Endothelial cell of umbilical vein (primary cell): ENCODE results near the gene SLC22A6. TPM values are rescaled to one million over a fixed set of nuclear protein-coding genes. Genes with fewer than 3 reads are reported as not detected.

ENCODE experiments used
- BruUV-seq: library from RNA; stranded (reverse); fragments of 400-500 nt; replicated peaks from 2 replicates; lab custom pipeline; 2021; lab: Mats Ljungman, UMichigan
- CTCF ChIA-PET: fragments of 300-600, 350-600 bp; sonication (Branson Sonifier 250); formaldehyde crosslinking; loops from one replicate; lab custom pipeline; 2021; ENCODE audit warnings: antibody characterized with exemption, inconsistent platforms; lab: Charles Lee
- POLR2A ChIA-PET: fragments of 300-600, 350-600 bp; sonication (Branson Sonifier 250); formaldehyde crosslinking; loops from one replicate; lab custom pipeline; 2021; ENCODE audit warnings: antibody characterized with exemption, inconsistent platforms; lab: Charles Lee
- DNase-seq: peaks from one replicate; pipeline ENCODE4 v3.0.0-alpha.2; 2011; ENCODE audit warnings: low read depth, low spot score
- FAIRE-seq: peaks from 2 replicates; lab custom pipeline; 2011; peaks lifted over from hg19 to GRCh38; lab: Jason Lieb, UNC
- H2AFZ ChIP-seq: 2 replicates; pipeline ENCODE4 v1.6.0; 2012; ENCODE audit warnings: low read depth, low read length, control low read depth, inconsistent platforms
- H3K27ac ChIP-seq: 2 replicates; pipeline ENCODE4 v1.5.1; 2011; ENCODE audit warnings: low read depth, mild to moderate bottlenecking, control low read depth, low read length, moderate library complexity; ENCODE audit not compliant: insufficient read depth
- H3K27me3 ChIP-seq, 2 experiments: 2 replicates each; pipeline versions ENCODE4 v1.6.0 to v1.6.1; 2011; ENCODE audit warnings: low read length in 2 of 2, mixed read lengths in 1 of 2; ENCODE audit not compliant: control insufficient read depth in 2 of 2, insufficient read depth in 2 of 2
- H3K36me3 ChIP-seq, 2 experiments: 2 replicates in 1 of 2; 3 replicates in 1 of 2; pipeline ENCODE4 v1.5.1; 2011; ENCODE audit warnings: low read length in 2 of 2, mild to moderate bottlenecking in 1 of 2, moderate library complexity in 1 of 2; ENCODE audit not compliant: control insufficient read depth in 2 of 2, insufficient read depth in 2 of 2; ENCODE audit errors: extremely low read depth in 1 of 2
- H3K4me1 ChIP-seq: 3 replicates; pipeline ENCODE4 v1.5.1; 2011; ENCODE audit warnings: mild to moderate bottlenecking, low read length; ENCODE audit not compliant: control insufficient read depth, insufficient read depth; ENCODE audit errors: extremely low read depth
- H3K4me2 ChIP-seq: 2 replicates; pipeline ENCODE4 v1.6.1; 2011; ENCODE audit warnings: low read length, control low read depth, mixed read lengths; ENCODE audit not compliant: insufficient read depth
- H3K4me3 ChIP-seq, 3 experiments: fragments of 200-600 bp in 1 of 3; sonication (generic), shearing (Covaris generic) in 1 of 3; replicated peaks in 1 of 3; 2 replicates each; pipeline ENCODE4 v1.5.1; 2011 to 2016; ENCODE audit warnings: control low read depth in 3 of 3, low read length in 3 of 3, mild to moderate bottlenecking in 2 of 3, inconsistent platforms in 1 of 3, low read depth in 1 of 3, moderate library complexity in 1 of 3; ENCODE audit not compliant: insufficient read depth in 1 of 3
- H3K79me2 ChIP-seq: 2 replicates; pipeline ENCODE4 v1.6.0; 2012; ENCODE audit warnings: low read length, inconsistent platforms; ENCODE audit not compliant: control insufficient read depth, insufficient read depth
- H3K9ac ChIP-seq: replicated peaks from 2 replicates; pipeline ENCODE3; 2011; ENCODE audit warnings: low read length, control low read depth; ENCODE audit not compliant: insufficient read depth; ENCODE audit errors: extremely low read depth
- H3K9me1 ChIP-seq: replicated peaks from 3 replicates; pipeline ENCODE4 v1.6.0; 2011; ENCODE audit warnings: mild to moderate bottlenecking, low read length; ENCODE audit not compliant: control insufficient read depth, insufficient read depth; ENCODE audit errors: extremely low read depth
- H3K9me3 ChIP-seq: replicated peaks from 2 replicates; pipeline ENCODE4 v1.5.1; 2012; ENCODE audit warnings: low read length, inconsistent platforms; ENCODE audit not compliant: control insufficient read depth, insufficient read depth
- H4K20me1 ChIP-seq: replicated peaks from 2 replicates; pipeline ENCODE3; 2011; ENCODE audit warnings: mild to moderate bottlenecking, low read length; ENCODE audit not compliant: control insufficient read depth, insufficient read depth; ENCODE audit errors: extremely low read depth
- EZH2 ChIP-seq: IDR thresholded peaks from 2 replicates; pipeline ENCODE4 v1.6.1; 2012; ENCODE audit warnings: borderline replicate concordance, low read depth, mild to moderate bottlenecking, moderate library complexity, low read length, inconsistent platforms; ENCODE audit not compliant: severe bottlenecking
- JUN ChIP-seq: IDR thresholded peaks from 2 replicates; pipeline ENCODE4 v1.6.1; 2011; ENCODE audit warnings: borderline replicate concordance, low read depth; ENCODE audit not compliant: insufficient read length, insufficient read depth
- MAX ChIP-seq: IDR thresholded peaks from 2 replicates; pipeline ENCODE4 v1.6.1; 2011; ENCODE audit not compliant: insufficient read depth, insufficient read length
- dilution Hi-C: fragments of 300-500 bp; cut with MboI; formaldehyde crosslinking; loops from one replicate; pipeline ENCODE4 v1.15.0; 2019; ENCODE audit warnings: low sequenced_read_pairs; ENCODE audit not compliant: extremely low pct_ligation_motif_present
- intact Hi-C: fragments of 100-400 bp; cut with micrococcal nuclease; formaldehyde crosslinking; loops from one replicate; pipeline ENCODE4 v1.10.0; 2022
- polyA plus RNA-seq, 4 experiments: library from polyadenylated mRNA; depleted of rRNA in 3 of 4; stranded (reverse) in 3 of 4; unstranded in 1 of 4; fragments of >200 nt; gene quantifications; 2 replicates each; pipeline versions ENCODE4 v1.2.1 to v1.2.3, GENCODE V29; 2011 to 2012; ENCODE audit warnings: missing spikeins in 1 of 4
- total RNA-seq: library from RNA; stranded (reverse); gene quantifications from 2 replicates; pipeline ENCODE4 v1.2.3, GENCODE V29; 2021
- TF ChIP-seq, protein P1 (sequence below), 2 donors: IDR thresholded peaks; 1 replicate in 1 of 2; 2 replicates in 1 of 2; pipeline ENCODE4 v1.5.1; 2011; ENCODE audit warnings: low read length in 2 of 2, mild to moderate bottlenecking in 2 of 2, moderate library complexity in 2 of 2, control low read depth in 1 of 2, inconsistent platforms in 1 of 2, low read depth in 1 of 2; ENCODE audit not compliant: insufficient read depth in 1 of 2; ENCODE audit errors: extremely low read depth in 1 of 2

Gene SLC22A6
- total and polyA plus RNA-seq, 2 donors (not counting 3 experiments of a cell fraction or from before 2014, with no cell fraction given), result not detected

DNA sequence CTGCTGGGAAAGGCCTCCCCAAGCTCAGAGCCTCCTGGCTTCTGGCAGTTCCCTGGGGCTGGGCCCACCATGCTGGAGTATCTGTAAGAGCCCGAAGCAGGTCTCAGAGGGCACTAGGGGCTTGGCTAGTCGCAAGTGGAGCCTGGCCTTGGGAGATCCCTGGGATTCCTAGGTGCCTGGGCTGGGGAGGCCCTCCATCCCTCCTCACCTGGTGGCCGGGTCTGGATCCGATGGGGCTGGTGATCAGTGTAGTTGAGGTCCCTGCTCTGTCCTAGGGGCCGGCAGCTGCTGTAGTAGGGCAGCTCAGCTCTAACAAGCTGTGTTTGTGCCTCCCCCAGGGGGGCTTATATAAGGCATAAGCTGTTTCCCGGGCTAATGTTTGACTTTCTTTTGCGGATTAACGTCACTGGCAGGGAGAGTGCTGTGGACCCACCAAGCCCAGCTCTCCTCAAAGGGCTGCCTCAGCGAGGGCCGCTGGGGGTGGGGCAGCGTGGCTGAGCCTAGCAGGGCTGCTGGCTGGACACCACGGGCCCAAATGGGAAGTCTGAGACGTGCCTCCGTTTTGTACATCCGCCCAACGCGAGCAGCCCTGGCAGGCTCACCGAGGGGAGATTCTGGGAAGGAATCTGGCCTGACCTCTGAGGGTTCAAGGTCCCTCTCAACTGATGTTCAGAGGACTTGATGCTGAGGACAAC, 30.9 kb upstream of the SLC22A6 start, which contains the start of gene SLC22A8:
Gene SLC22A8, minus strand, starts transcription at position 321 of the 695 bp plus-strand sequence. CDS start 883 bp downstream, outside the sequence.
- Histone ChIP-seq H3K9ac (no peak within 1 kb of the TSS), H4K20me1 (no peaks in the 10 kb centered on the region), H3K79me2 (no peaks in the 10 kb centered on the region), H3K4me1 (peaks cover 10% of the 10 kb centered on the region), H3K4me3 (no peak within 1 kb of the TSS), H3K9me1 (no peaks in the 10 kb centered on the region), H3K4me2 (no peak within 1 kb of the TSS), H3K36me3 (no peaks in the 10 kb centered on the region), H2AFZ (no peak within 1 kb of the TSS), H3K27me3 (peaks cover 0 to 3% of the 10 kb centered on the region in 2 experiments), H3K9me3 (no peaks in the 10 kb centered on the region), H3K27ac (no peak within 1 kb of the TSS)
- POLR2A ChIA-PET, result no interaction called here
- FAIRE-seq, result no peak
- BruUV-seq, result no TSS peak
- CTCF ChIA-PET, result interaction anchor here (0.6 to 2.8 kb wide), 4 partner anchors 107 to 1151 kb away, joined by 3 to 13 read pairs (median 6); no protein-coding TSS in a partner anchor
- no peak for TF ChIP-seq EZH2
- TF ChIP-seq, protein P1, sequence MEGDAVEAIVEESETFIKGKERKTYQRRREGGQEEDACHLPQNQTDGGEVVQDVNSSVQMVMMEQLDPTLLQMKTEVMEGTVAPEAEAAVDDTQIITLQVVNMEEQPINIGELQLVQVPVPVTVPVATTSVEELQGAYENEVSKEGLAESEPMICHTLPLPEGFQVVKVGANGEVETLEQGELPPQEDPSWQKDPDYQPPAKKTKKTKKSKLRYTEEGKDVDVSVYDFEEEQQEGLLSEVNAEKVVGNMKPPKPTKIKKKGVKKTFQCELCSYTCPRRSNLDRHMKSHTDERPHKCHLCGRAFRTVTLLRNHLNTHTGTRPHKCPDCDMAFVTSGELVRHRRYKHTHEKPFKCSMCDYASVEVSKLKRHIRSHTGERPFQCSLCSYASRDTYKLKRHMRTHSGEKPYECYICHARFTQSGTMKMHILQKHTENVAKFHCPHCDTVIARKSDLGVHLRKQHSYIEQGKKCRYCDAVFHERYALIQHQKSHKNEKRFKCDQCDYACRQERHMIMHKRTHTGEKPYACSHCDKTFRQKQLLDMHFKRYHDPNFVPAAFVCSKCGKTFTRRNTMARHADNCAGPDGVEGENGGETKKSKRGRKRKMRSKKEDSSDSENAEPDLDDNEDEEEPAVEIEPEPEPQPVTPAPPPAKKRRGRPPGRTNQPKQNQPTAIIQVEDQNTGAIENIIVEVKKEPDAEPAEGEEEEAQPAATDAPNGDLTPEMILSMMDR (IDR thresholded peaks at IDR 0.05; ENCODE audit: extremely low read depth in 1 of 2, insufficient read depth in 1 of 2, low read depth in 1 of 2, low read length in 2 of 2), result no peak
- no peak for TF ChIP-seq MAX
- TF ChIP-seq JUN, result no peak
- no peak for DNase-seq
- intact Hi-C loops (loop anchor here (5.0 kb wide), 1 partner anchor 38 kb away; no protein-coding TSS in a partner anchor), dilution Hi-C loops (no loop called here)
